Caco-2 (cell line): ENCODE data around the gene ME3. TPM values are rescaled to one million over a fixed set of nuclear protein-coding genes. Genes with fewer than 3 reads are reported as not detected.

Source experiments
- BruUV-seq: library from RNA; stranded (reverse); fragments of 400-500 nt; replicated peaks from 2 replicates; lab custom pipeline; 2021; lab: Mats Ljungman, UMichigan
- CTCF ChIA-PET: fragments of 300-600 bp; sonication (Branson Sonifier 250); formaldehyde crosslinking; loops from one replicate; lab custom pipeline; 2022; ENCODE audit warnings: antibody characterized with exemption; lab: Charles Lee
- POLR2A ChIA-PET: fragments of 300-600 bp; sonication (Branson Sonifier 250); formaldehyde crosslinking; loops from one replicate; lab custom pipeline; 2022; ENCODE audit warnings: antibody characterized with exemption; lab: Charles Lee
- DNase-seq, 2 experiments: peaks; one replicate each; pipeline versions ENCODE4 v3.0.0 to v3.0.0-alpha.2; 2020 to 2022
- H3K27me3 ChIP-seq: replicated peaks from 2 replicates; pipeline ENCODE4 v1.6.0; 2011; ENCODE audit warnings: low read length; ENCODE audit not compliant: control insufficient read depth, insufficient read depth
- H3K36me3 ChIP-seq: 2 replicates; pipeline ENCODE4 v1.5.1; 2011; ENCODE audit warnings: low read length; ENCODE audit not compliant: control insufficient read depth, insufficient read depth
- H3K4me1 ChIP-seq: fragments of 250-450 bp; sonication (Bioruptor Pico); 2 replicates; pipeline ENCODE4 v1.5.1; 2020; ENCODE audit warnings: mild to moderate bottlenecking
- H3K4me3 ChIP-seq: 2 replicates; pipeline ENCODE4 v1.5.1; 2011; ENCODE audit warnings: low read depth, mild to moderate bottlenecking, control low read depth, low read length
- H3K9me3 ChIP-seq: fragments of 250-450 bp; sonication (Bioruptor Pico); 2 replicates; pipeline ENCODE4 v1.5.1; 2020; ENCODE audit warnings: mild to moderate bottlenecking, moderate library complexity
- H3K27ac Mint-ChIP-seq: one replicate; pipeline ENCODE4 v1.8.0; 2022; ENCODE audit warnings: mixed read lengths; ENCODE audit not compliant: unreplicated experiment
- H3K27me3 Mint-ChIP-seq: one replicate; pipeline ENCODE4 v1.8.0; 2022; ENCODE audit warnings: mixed read lengths; ENCODE audit not compliant: insufficient read depth, unreplicated experiment
- H3K36me3 Mint-ChIP-seq: one replicate; pipeline ENCODE4 v1.8.0; 2022; ENCODE audit warnings: mild to moderate bottlenecking, mixed read lengths; ENCODE audit not compliant: insufficient read depth, unreplicated experiment
- H3K4me1 Mint-ChIP-seq: one replicate; pipeline ENCODE4 v1.8.0; 2022; ENCODE audit warnings: low read depth, mixed read lengths; ENCODE audit not compliant: unreplicated experiment
- H3K4me3 Mint-ChIP-seq: one replicate; pipeline ENCODE4 v1.8.0; 2022; ENCODE audit warnings: mild to moderate bottlenecking, moderate library complexity, mixed read lengths; ENCODE audit not compliant: unreplicated experiment
- H3K9me3 Mint-ChIP-seq: one replicate; pipeline ENCODE4 v1.8.0; 2022; ENCODE audit warnings: mixed read lengths; ENCODE audit not compliant: unreplicated experiment
- intact Hi-C: fragments of 100-400 bp; cut with micrococcal nuclease; formaldehyde crosslinking; loops from one replicate; pipeline ENCODE4 v1.10.0; 2022; ENCODE audit not compliant: unreplicated experiment
- total RNA-seq: library from RNA; stranded (reverse); gene quantifications from 2 replicates; pipeline ENCODE4 v1.2.3, GENCODE V29; 2022
- TF ChIP-seq, protein P1 (sequence below), 2 experiments: fragments of 200-600 bp in 1 of 2; IDR thresholded peaks; 1 replicate in 1 of 2; 2 replicates in 1 of 2; pipeline versions ENCODE4 v1.5.1 to v1.8.0; 2011 to 2022; ENCODE audit warnings: antibody characterized with exemption in 1 of 2, control low read depth in 1 of 2, inconsistent platforms in 1 of 2, low read depth in 1 of 2, low read length in 1 of 2, mild to moderate bottlenecking in 1 of 2, moderate library complexity in 1 of 2; ENCODE audit not compliant: insufficient read depth in 1 of 2, severe bottlenecking in 1 of 2, unreplicated experiment in 1 of 2

The ME3 gene
- total RNA-seq, 1 experiment from 2014 or later, result 32.8 TPM

DNA sequence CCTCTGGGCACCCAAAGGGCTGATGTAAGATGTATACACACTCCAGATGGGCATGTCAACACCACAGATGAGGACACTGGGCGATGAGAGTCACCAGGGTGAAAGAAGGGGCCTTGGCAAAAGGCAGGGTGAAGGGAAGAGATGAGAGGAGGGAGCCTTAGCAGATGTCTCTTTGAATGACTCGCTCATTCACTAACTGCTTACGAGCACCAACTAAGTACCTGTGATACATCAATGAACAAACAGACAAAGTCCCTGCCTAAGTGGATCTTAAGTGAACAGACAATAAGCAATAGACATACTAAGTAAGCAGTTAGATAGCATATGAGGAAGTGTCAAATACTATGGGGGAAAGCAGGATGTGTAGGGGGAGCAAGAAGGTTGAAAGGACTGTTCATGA, 7.5 kb downstream of the ME3 start:
- ChIA-PET POLR2A (no interaction called here), CTCF (interaction anchor here (0.6 kb wide), 1 partner anchor 22 kb away, joined by 3 read pairs; no protein-coding TSS in a partner anchor)
- Mint-ChIP-seq H3K36me3 (peaks cover 4% of the 10 kb centered on the region), H3K9me3 (no peaks in the 10 kb centered on the region), H3K27ac (peak overlapping the region; percentile 2), H3K27me3 (no peaks in the 10 kb centered on the region), H3K4me1 (peaks cover 48% of the 10 kb centered on the region), H3K4me3 (no peak overlapping the region)
- H3K4me1 ChIP-seq, result peaks cover 18% of the 10 kb centered on the region
- no peak for DNase-seq
- H3K9me3 ChIP-seq, result no peaks in the 10 kb centered on the region
- no peak overlapping the region for H3K4me3 ChIP-seq
- H3K27me3 ChIP-seq, result no peaks in the 10 kb centered on the region
- intact Hi-C loops, result no loop called here
- H3K36me3 ChIP-seq, result no peaks in the 10 kb centered on the region
- BruUV-seq, result no TSS peak
- TF ChIP-seq, protein P1, sequence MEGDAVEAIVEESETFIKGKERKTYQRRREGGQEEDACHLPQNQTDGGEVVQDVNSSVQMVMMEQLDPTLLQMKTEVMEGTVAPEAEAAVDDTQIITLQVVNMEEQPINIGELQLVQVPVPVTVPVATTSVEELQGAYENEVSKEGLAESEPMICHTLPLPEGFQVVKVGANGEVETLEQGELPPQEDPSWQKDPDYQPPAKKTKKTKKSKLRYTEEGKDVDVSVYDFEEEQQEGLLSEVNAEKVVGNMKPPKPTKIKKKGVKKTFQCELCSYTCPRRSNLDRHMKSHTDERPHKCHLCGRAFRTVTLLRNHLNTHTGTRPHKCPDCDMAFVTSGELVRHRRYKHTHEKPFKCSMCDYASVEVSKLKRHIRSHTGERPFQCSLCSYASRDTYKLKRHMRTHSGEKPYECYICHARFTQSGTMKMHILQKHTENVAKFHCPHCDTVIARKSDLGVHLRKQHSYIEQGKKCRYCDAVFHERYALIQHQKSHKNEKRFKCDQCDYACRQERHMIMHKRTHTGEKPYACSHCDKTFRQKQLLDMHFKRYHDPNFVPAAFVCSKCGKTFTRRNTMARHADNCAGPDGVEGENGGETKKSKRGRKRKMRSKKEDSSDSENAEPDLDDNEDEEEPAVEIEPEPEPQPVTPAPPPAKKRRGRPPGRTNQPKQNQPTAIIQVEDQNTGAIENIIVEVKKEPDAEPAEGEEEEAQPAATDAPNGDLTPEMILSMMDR (IDR thresholded peaks at IDR 0.05; ENCODE audit: insufficient read depth in 1 of 2, low read depth in 1 of 2, low read length in 1 of 2, severe bottlenecking in 1 of 2, unreplicated experiment in 1 of 2), result no peak

DNA sequence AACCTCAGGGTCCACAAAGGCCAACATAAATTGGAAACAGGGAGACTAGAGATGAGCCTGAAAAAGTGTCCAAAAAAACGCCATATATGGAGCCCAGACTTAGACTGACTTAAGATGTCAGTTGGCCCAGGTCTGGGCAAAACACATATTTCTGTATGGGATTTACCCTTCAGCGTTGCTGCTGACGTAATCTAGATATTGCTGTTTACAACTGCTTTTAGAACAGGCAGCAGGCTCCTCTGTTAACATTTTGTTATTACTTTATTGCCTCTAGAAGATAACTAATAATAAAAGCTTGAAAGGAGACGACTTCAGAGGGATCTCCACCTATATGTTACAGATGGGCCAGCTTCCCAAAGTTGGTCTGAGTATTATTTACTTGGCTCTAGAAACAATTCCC, 8.7 kb downstream of the ME3 start:
- H3K4me1 Mint-ChIP-seq, result peaks cover 37% of the 10 kb centered on the region
- no peaks in the 10 kb centered on the region for H3K9me3 Mint-ChIP-seq
- Histone ChIP-seq H3K4me3 (no peak overlapping the region), H3K9me3 (no peaks in the 10 kb centered on the region), H3K36me3 (no peaks in the 10 kb centered on the region), H3K27me3 (no peaks in the 10 kb centered on the region), H3K4me1 (peaks cover 16% of the 10 kb centered on the region; the same call in 1 of the 2 replicates)
- H3K27ac Mint-ChIP-seq, result no peak overlapping the region
- peaks cover 4% of the 10 kb centered on the region for H3K36me3 Mint-ChIP-seq
- intact Hi-C loops, result no loop called here
- H3K4me3 Mint-ChIP-seq, result no peak overlapping the region
- no peaks in the 10 kb centered on the region for H3K27me3 Mint-ChIP-seq
- ChIA-PET POLR2A (no interaction called here), CTCF (interaction anchor here (2.8 kb wide), 1 partner anchor 55 kb away, joined by 8 read pairs; no protein-coding TSS in a partner anchor)
- TF ChIP-seq, protein P1 (IDR thresholded peaks at IDR 0.05; ENCODE audit: insufficient read depth in 1 of 2, low read depth in 1 of 2, low read length in 1 of 2, severe bottlenecking in 1 of 2, unreplicated experiment in 1 of 2), result no peak
- no peak for DNase-seq
- BruUV-seq, result no TSS peak

DNA sequence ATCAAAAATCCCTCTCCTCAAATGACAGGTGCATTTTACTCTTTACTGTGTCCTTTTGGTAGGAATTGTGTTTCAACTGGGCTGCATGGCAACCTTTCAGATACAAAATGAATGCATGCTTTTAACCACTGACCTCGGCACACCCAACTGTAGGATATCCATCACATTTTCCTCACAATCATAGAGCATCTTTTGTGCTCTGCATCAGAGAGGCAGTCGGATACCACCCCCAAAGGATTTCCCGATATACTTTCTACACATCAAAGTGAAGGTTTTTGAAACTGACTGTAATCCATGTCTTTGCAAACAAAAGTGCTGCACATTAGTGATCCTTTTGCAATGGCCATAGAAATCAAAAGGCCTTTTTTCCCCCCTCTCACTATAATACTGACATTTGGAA, 9.1 kb downstream of the ME3 start:
- TF ChIP-seq, protein P1 (IDR thresholded peaks at IDR 0.05; ENCODE audit: insufficient read depth in 1 of 2, low read depth in 1 of 2, low read length in 1 of 2, severe bottlenecking in 1 of 2, unreplicated experiment in 1 of 2), result no peak
- H3K36me3 Mint-ChIP-seq, result peaks cover 4% of the 10 kb centered on the region
- H3K27ac Mint-ChIP-seq, result no peak overlapping the region
- no peaks in the 10 kb centered on the region for H3K9me3 Mint-ChIP-seq
- Histone ChIP-seq H3K4me3 (no peak overlapping the region), H3K36me3 (no peaks in the 10 kb centered on the region), H3K4me1 (peaks cover 16% of the 10 kb centered on the region; the same call in 1 of the 2 replicates), H3K27me3 (no peaks in the 10 kb centered on the region), H3K9me3 (no peaks in the 10 kb centered on the region)
- no TSS peak for BruUV-seq
- intact Hi-C loops, result no loop called here
- no peak overlapping the region for H3K4me3 Mint-ChIP-seq
- no peak for DNase-seq
- peaks cover 33% of the 10 kb centered on the region for H3K4me1 Mint-ChIP-seq
- ChIA-PET CTCF (interaction anchor here (2.8 kb wide), 1 partner anchor 55 kb away, joined by 8 read pairs; no protein-coding TSS in a partner anchor), POLR2A (no interaction called here)
- no peaks in the 10 kb centered on the region for H3K27me3 Mint-ChIP-seq
